NCI-H526 (cell line): ENCODE results near the gene RPS6KA1.
A peak's percentile ranks its signal among the peaks of the same experiment; 100 is the strongest.

ENCODE experiments used
- DNase-seq, 2 experiments: peaks; one replicate each; lab custom pipeline; 2025; lab: John Stamatoyannopoulos, UW

Gene RPS6KA1

GRCh38 chr1:26533951-26534509 lies 4.5 kb downstream of the RPS6KA1 start:
- DNase-seq: no peak

- DNase-seq: no peak
These were observed 5.6 kb downstream of the RPS6KA1 start for GRCh38 chr1:26535201-26535600.

GRCh38 chr1:26536081-26536480 lies 6.5 kb downstream of the RPS6KA1 start:
- DNase-seq: no peak

- DNase-seq: no peak
These were observed 7.0 kb downstream of the RPS6KA1 start for GRCh38 chr1:26536521-26536920.

- no peak for DNase-seq
These were observed 8.4 kb downstream of the RPS6KA1 start for GRCh38 chr1:26537951-26538352.

- DNase-seq: peak in 1 of 2 experiments; percentile 57
These were observed 9.2 kb downstream of the RPS6KA1 start for GRCh38 chr1:26538480-26539412.

- no peak for DNase-seq
These were observed 10.2 kb downstream of the RPS6KA1 start for GRCh38 chr1:26539722-26540121.

GRCh38 chr1:26540351-26540750 lies 10.8 kb downstream of the RPS6KA1 start:
- no peak for DNase-seq

- DNase-seq: no peak
These were observed 11.9 kb downstream of the RPS6KA1 start for GRCh38 chr1:26541431-26541815.

GRCh38 chr1:26541816-26542711 lies 12.5 kb downstream of the RPS6KA1 start:
- DNase-seq: peak in 1 of 2 experiments; percentile 35

- no peak for DNase-seq
These were observed 13.3 kb downstream of the RPS6KA1 start for GRCh38 chr1:26542771-26543451.

GRCh38 chr1:26543462-26543861 lies 13.9 kb downstream of the RPS6KA1 start:
- DNase-seq: no peak

- DNase-seq: no peak
These were observed 14.6 kb downstream of the RPS6KA1 start for GRCh38 chr1:26544126-26544525.

- DNase-seq: no peak
These were observed 16.4 kb downstream of the RPS6KA1 start for GRCh38 chr1:26545969-26546323.

- DNase-seq: no peak
These were observed 16.8 kb downstream of the RPS6KA1 start for GRCh38 chr1:26546375-26546774.

GRCh38 chr1:26546819-26547218 lies 17.3 kb downstream of the RPS6KA1 start:
- DNase-seq: no peak

- no peak for DNase-seq
These were observed 19.3 kb downstream of the RPS6KA1 start for GRCh38 chr1:26548841-26549240.

GRCh38 chr1:26550946-26551345 lies 21.4 kb downstream of the RPS6KA1 start:
- no peak for DNase-seq

- no peak for DNase-seq
These were observed 23.2 kb downstream of the RPS6KA1 start for GRCh38 chr1:26552720-26553119.

GRCh38 chr1:26553942-26554682 lies 24.6 kb downstream of the RPS6KA1 start:
- no peak for DNase-seq

GRCh38 chr1:26554781-26555180 lies 25.2 kb downstream of the RPS6KA1 start:
- no peak for DNase-seq
